H1 (cell line): ENCODE data around the gene NEURL1B. TPM values are rescaled to one million over a fixed set of nuclear protein-coding genes. Genes with fewer than 3 reads are reported as not detected.

Experiments
- CTCF ChIA-PET: fragments of 300-600 bp; sonication (Branson Sonifier 250); formaldehyde crosslinking; loops from one replicate; lab custom pipeline; 2021; ENCODE audit not compliant: partially characterized antibody; lab: Charles Lee
- POLR2A ChIA-PET: fragments of 300-600 bp; sonication (Branson Sonifier 250); formaldehyde crosslinking; loops from one replicate; lab custom pipeline; 2021; ENCODE audit warnings: inconsistent platforms; ENCODE audit not compliant: partially characterized antibody; lab: Charles Lee
- DNase-seq, 2 experiments: peaks; one replicate each; pipeline versions ENCODE4 v3.0.0 to v3.0.0-alpha.2; 2010 to 2022; ENCODE audit warnings: low spot score in 2 of 2, low read depth in 1 of 2, mixed read lengths in 1 of 2
- FAIRE-seq: peaks from 2 replicates; lab custom pipeline; 2011; peaks lifted over from hg19 to GRCh38; lab: Jason Lieb, UNC
- H2AFZ ChIP-seq: 2 replicates; pipeline ENCODE4 v1.8.1; 2012; ENCODE audit warnings: low read length, inconsistent platforms
- H2AK5ac ChIP-seq: 2 replicates; pipeline ENCODE4 v1.6.1; 2013; ENCODE audit warnings: low read depth, low read length
- H2BK120ac ChIP-seq: replicated peaks from 2 replicates; pipeline ENCODE3; 2013; ENCODE audit warnings: low read depth, low read length, inconsistent platforms
- H2BK12ac ChIP-seq: 2 replicates; pipeline ENCODE4 v1.6.1; 2013; ENCODE audit warnings: low read depth, low read length
- H2BK15ac ChIP-seq: 2 replicates; pipeline ENCODE4 v1.6.1; 2013; ENCODE audit warnings: low read length
- H2BK20ac ChIP-seq: 2 replicates; pipeline ENCODE4 v1.6.1; 2013; ENCODE audit warnings: low read length
- H2BK5ac ChIP-seq: 2 replicates; pipeline ENCODE4 v1.6.1; 2013; ENCODE audit warnings: low read depth, low read length
- H3K14ac ChIP-seq: 2 replicates; pipeline ENCODE4 v1.6.1; 2013; ENCODE audit warnings: inconsistent platforms; ENCODE audit not compliant: insufficient read length
- H3K18ac ChIP-seq: 2 replicates; pipeline ENCODE4 v1.6.1; 2013; ENCODE audit warnings: low read length; ENCODE audit errors: extremely low read depth
- H3K23ac ChIP-seq: 2 replicates; pipeline ENCODE4 v1.6.1; 2013; ENCODE audit warnings: inconsistent platforms; ENCODE audit not compliant: insufficient read length
- H3K23me2 ChIP-seq: 2 replicates; pipeline ENCODE4 v1.6.1; 2013; ENCODE audit warnings: low read depth, low read length
- H3K27ac ChIP-seq: 2 replicates; pipeline ENCODE4 v1.6.1; 2011; ENCODE audit warnings: low read depth, low read length, inconsistent platforms
- H3K27me3 ChIP-seq, 4 experiments: replicated peaks in 1 of 4; 1 replicate in 1 of 4; 2 replicates in 3 of 4; pipeline versions ENCODE4 v1.6.1 to v1.8.1; 2011 to 2013; ENCODE audit warnings: low read length in 3 of 4, mild to moderate bottlenecking in 3 of 4, inconsistent platforms in 2 of 4, mixed read lengths in 2 of 4, moderate library complexity in 1 of 4; ENCODE audit not compliant: control insufficient read depth in 3 of 4, insufficient read depth in 3 of 4; ENCODE audit errors: extremely low read depth in 1 of 4
- H3K36me3 ChIP-seq, 4 experiments: 2 replicates each; pipeline versions ENCODE4 v1.6.1 to v1.8.1; 2011 to 2013; ENCODE audit warnings: mild to moderate bottlenecking in 4 of 4, low read length in 3 of 4, moderate library complexity in 2 of 4, control low read depth in 1 of 4, inconsistent platforms in 1 of 4; ENCODE audit not compliant: insufficient read depth in 4 of 4, control insufficient read depth in 2 of 4
- H3K4ac ChIP-seq: replicated peaks from 2 replicates; pipeline ENCODE3; 2013; ENCODE audit warnings: low read length, low read depth, mixed read lengths, inconsistent platforms; ENCODE audit not compliant: insufficient read length
- H3K4me1 ChIP-seq, 4 experiments: replicated peaks in 1 of 4; 1 replicate in 1 of 4; 2 replicates in 3 of 4; pipeline versions ENCODE4 v1.6.1 to v1.8.1; 2011 to 2013; ENCODE audit warnings: low read length in 3 of 4, inconsistent platforms in 2 of 4, mixed read lengths in 1 of 4; ENCODE audit not compliant: insufficient read depth in 4 of 4, control insufficient read depth in 3 of 4
- H3K4me2 ChIP-seq, 2 experiments: 2 replicates each; pipeline versions ENCODE4 v1.6.1 to v1.8.1; 2011 to 2013; ENCODE audit warnings: low read depth in 2 of 2, low read length in 2 of 2, control low read depth in 1 of 2, inconsistent platforms in 1 of 2, mild to moderate bottlenecking in 1 of 2; ENCODE audit not compliant: insufficient read depth in 1 of 2
- H3K4me3 ChIP-seq, 4 experiments: fragments of 200-600, 300-600 bp in 1 of 4; sonication (generic), shearing (Covaris generic), sonication (Bioruptor Twin) in 1 of 4; 2 replicates each; pipeline versions ENCODE4 v1.5.1 to v1.8.1; 2011 to 2016; ENCODE audit warnings: low read length in 4 of 4, low read depth in 3 of 4, control low read depth in 2 of 4, inconsistent platforms in 2 of 4, mild to moderate bottlenecking in 2 of 4, mixed read lengths in 1 of 4, moderate library complexity in 1 of 4; ENCODE audit not compliant: insufficient read depth in 2 of 4; ENCODE audit errors: extremely low read depth in 1 of 4
- H3K56ac ChIP-seq: replicated peaks from 2 replicates; pipeline ENCODE3; 2013; ENCODE audit warnings: low read depth, mild to moderate bottlenecking, mixed read lengths, low read length, inconsistent platforms; ENCODE audit not compliant: insufficient read length
- H3K79me1 ChIP-seq: 2 replicates; pipeline ENCODE4 v1.6.1; 2013; ENCODE audit warnings: low read depth, low read length, control low read depth
- H3K79me2 ChIP-seq, 2 experiments: 2 replicates each; pipeline versions ENCODE4 v1.6.1 to v1.8.1; 2012 to 2013; ENCODE audit warnings: low read length in 2 of 2, mild to moderate bottlenecking in 2 of 2, inconsistent platforms in 1 of 2; ENCODE audit not compliant: insufficient read depth in 2 of 2, control insufficient read depth in 1 of 2
- H3K9ac ChIP-seq, 4 experiments: replicated peaks in 1 of 4; 1 replicate in 1 of 4; 2 replicates in 3 of 4; pipeline versions ENCODE4 v1.6.1 to v1.8.1; 2011 to 2013; ENCODE audit warnings: low read depth in 3 of 4, low read length in 3 of 4, control low read depth in 2 of 4, mild to moderate bottlenecking in 2 of 4, moderate library complexity in 2 of 4, inconsistent platforms in 1 of 4; ENCODE audit errors: extremely low read depth in 1 of 4
- H3K9me3 ChIP-seq, 2 experiments: 2 replicates each; pipeline versions ENCODE4 v1.6.1 to v1.8.1; 2012 to 2013; ENCODE audit warnings: mild to moderate bottlenecking in 2 of 2, moderate library complexity in 2 of 2, control low read depth in 1 of 2, inconsistent platforms in 1 of 2, low read depth in 1 of 2, low read length in 1 of 2, mixed read lengths in 1 of 2; ENCODE audit not compliant: insufficient read depth in 2 of 2
- H4K20me1 ChIP-seq, 2 experiments: replicated peaks in 1 of 2; 2 replicates each; pipeline versions ENCODE3 to v1.8.1; 2011 to 2013; ENCODE audit warnings: inconsistent platforms in 2 of 2, low read length in 2 of 2, mild to moderate bottlenecking in 1 of 2; ENCODE audit not compliant: insufficient read depth in 2 of 2, control insufficient read depth in 1 of 2
- H4K5ac ChIP-seq: 2 replicates; pipeline ENCODE4 v1.6.1; 2013; ENCODE audit warnings: low read length, low read depth, mixed read lengths, inconsistent platforms; ENCODE audit not compliant: insufficient read length
- H4K8ac ChIP-seq: 2 replicates; pipeline ENCODE4 v1.8.0; 2013; ENCODE audit warnings: mild to moderate bottlenecking, moderate library complexity, low read length, inconsistent platforms; ENCODE audit not compliant: insufficient read depth; ENCODE audit errors: extremely low read depth
- H4K91ac ChIP-seq: replicated peaks from 2 replicates; pipeline ENCODE3; 2013; ENCODE audit warnings: low read length, mixed read lengths, inconsistent platforms; ENCODE audit not compliant: insufficient read length
- GTF2F1 ChIP-seq: IDR thresholded peaks from 2 replicates; pipeline ENCODE4 v1.6.1; 2012; ENCODE audit warnings: low read depth, low read length, improper control_type of control experiment, borderline replicate concordance
- SP4 ChIP-seq: IDR thresholded peaks from 2 replicates; pipeline ENCODE4 v1.6.1; 2012; ENCODE audit warnings: low read length, inconsistent platforms
- TAF7 ChIP-seq: optimal IDR thresholded peaks from 2 replicates; pipeline ENCODE3; 2011; ENCODE audit warnings: low read depth, mild to moderate bottlenecking, inconsistent platforms, low read length, moderate library complexity, borderline replicate concordance
- WGBS, 2 experiments: shearing (Covaris generic) in 1 of 2; methylation state at CpG; one replicate each; pipeline versions ENCODE4 v1.1.6 to v1.1.7; 2013 to 2015; ENCODE audit warnings: low lambda C conversion rate in 2 of 2, mixed read lengths in 2 of 2, inconsistent platforms in 1 of 2, low coverage in 1 of 2, missing lambda C conversion rate in 1 of 2; ENCODE audit not compliant: insufficient replicate concordance in 2 of 2, insufficient coverage in 1 of 2, insufficient read length in 1 of 2; ENCODE audit errors: extremely low coverage in 1 of 2, missing lambda C conversion rate in 1 of 2; 5-methylcytosine and 5-hydroxymethylcytosine counted together
- polyA plus RNA-seq, 7 experiments: library from polyadenylated mRNA; depleted of rRNA in 3 of 7; stranded (reverse) in 5 of 7; unstranded in 2 of 7; fragments of >200 nt in 5 of 7; fragments of 200-250 nt in 2 of 7; gene quantifications; 1 replicate in 5 of 7; 2 replicates in 1 of 7; 4 replicates in 1 of 7; pipeline versions ENCODE4 v1.2.1 to v1.2.3, GENCODE V29; 2011 to 2013; ENCODE audit warnings: missing spikeins in 2 of 7, mixed read lengths in 2 of 7
- total RNA-seq: library from RNA; stranded (reverse); fragmentation: NEBNext Ultra II Directional; extraction: Animal tissue kit (Norgen Biotek cat#: 25700); gene quantifications from 2 replicates; pipeline ENCODE4 v1.2.1, GENCODE V29; 2021

NEURL1B gene
- total and polyA plus RNA-seq, 2 of the 8 experiments (the other 6 are each of a cell fraction or from before 2014, with no cell fraction given): 3.3 to 6.1 TPM

GRCh38 chr5:172660974-172661373 is 19.9 kb downstream of the NEURL1B start:
- Histone ChIP-seq H3K4me1 (peaks cover 0 to 2% (median 0%) of the 10 kb centered on the region in 4 experiments; a peak in 2 of 7 replicates), H2BK15ac (no peak overlapping the region), H3K79me2 (no peaks in the 10 kb centered on the region; a peak in 1 of 4 replicates), H3K56ac (no peak overlapping the region), H4K8ac (no peak overlapping the region; the same call in 1 of the 2 replicates), H3K27ac (no peak overlapping the region), H2AK5ac (no peak overlapping the region), H2BK120ac (no peak overlapping the region), H3K9ac (no peak overlapping the region; a peak in 1 of 7 replicates), H3K23ac (no peak overlapping the region), H3K23me2 (no peaks in the 10 kb centered on the region), H3K9me3 (peaks cover 2 to 6% of the 10 kb centered on the region in 2 experiments; a peak in 2 of 4 replicates), H2AFZ (no peak overlapping the region), H2BK12ac (no peak overlapping the region), H4K5ac (no peak overlapping the region), H3K27me3 (no peaks in the 10 kb centered on the region), H3K36me3 (no peaks in the 10 kb centered on the region), H3K18ac (no peak overlapping the region), H2BK5ac (no peak overlapping the region), H3K4ac (no peak overlapping the region), H4K20me1 (no peaks in the 10 kb centered on the region), H3K4me2 (no peak overlapping the region), H3K4me3 (no peak overlapping the region), H4K91ac (no peak overlapping the region), H3K79me1 (no peaks in the 10 kb centered on the region), H2BK20ac (no peak overlapping the region), H3K14ac (no peak overlapping the region)
- TF ChIP-seq TAF7 (no peak), GTF2F1 (no peak), SP4 (no peak)
- ChIA-PET POLR2A (no interaction called here), CTCF (interaction anchor here (0.7 to 17.9 kb wide), 6 partner anchors 11 to 37 kb away, joined by 3 to 164 read pairs (median 5); partner anchors contain the start of gene NEURL1B)
- FAIRE-seq (no peak), DNase-seq (no peak)
- 100% methylated on average over 3 of the region's 3 CpGs; no CpG with 5 or more reads in 1 of the 2 experiments for WGBS, 2 experiments
